ENCODE data around the gene UBE2Q1.
"Not testable (repeated sequence)": the region's sequence is repeated elsewhere in the genome, so short reads cannot be mapped to it uniquely, and the experiment has no call there.

UBE2Q1 gene

DNA sequence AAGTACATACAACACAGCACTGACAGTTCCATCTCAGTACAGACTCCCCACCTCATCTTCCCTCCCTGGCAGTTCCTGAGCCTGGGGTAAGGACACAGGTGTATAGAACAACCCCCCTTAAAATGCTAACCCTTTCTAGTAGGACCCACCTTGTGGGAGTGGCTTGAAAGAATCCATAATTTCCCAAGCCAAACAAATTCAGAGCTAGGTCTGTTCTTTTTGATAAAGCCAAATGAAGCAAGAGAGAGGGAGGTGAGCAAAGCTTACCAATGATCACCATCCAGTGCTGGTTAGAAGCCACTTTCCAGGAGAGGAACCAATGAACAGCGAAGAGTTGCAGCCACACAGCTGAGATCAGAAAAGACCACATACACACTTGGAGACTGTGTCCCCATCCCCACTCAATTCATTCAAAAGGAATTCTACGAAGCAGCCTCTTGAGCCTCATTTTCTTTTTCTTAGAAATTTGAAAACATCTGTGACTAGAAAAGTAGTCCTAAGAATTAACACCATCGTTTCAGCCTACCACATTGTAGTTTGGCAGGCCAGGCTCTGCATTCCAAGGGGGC lies 9.2 kb downstream of the UBE2Q1 start:
- no peak for DNase-seq

DNA sequence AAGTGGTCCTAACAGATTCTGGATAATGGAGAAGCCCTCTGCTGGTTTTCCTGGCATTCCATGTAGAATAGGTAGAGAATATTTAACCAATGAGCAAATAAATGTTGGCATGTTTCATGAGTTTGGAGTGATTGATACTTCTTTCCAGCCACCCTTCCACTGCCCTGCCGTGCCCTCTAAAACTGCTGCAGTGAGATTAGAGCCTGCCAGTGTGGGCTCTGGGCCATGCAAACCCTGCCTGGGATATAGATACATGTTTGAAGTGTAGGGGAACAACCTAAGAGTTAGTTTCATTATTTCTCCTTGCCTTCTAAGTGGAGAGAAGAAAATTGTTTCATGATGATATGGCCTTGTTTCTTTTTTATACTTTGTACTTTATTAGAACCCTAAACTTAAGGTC lies 10.4 kb downstream of the UBE2Q1 start:
- no peak for DNase-seq

GRCh38 chr1:154547105-154547732 lies 11.2 kb downstream of the UBE2Q1 start:
- DNase-seq = peak; percentile 68

DNA sequence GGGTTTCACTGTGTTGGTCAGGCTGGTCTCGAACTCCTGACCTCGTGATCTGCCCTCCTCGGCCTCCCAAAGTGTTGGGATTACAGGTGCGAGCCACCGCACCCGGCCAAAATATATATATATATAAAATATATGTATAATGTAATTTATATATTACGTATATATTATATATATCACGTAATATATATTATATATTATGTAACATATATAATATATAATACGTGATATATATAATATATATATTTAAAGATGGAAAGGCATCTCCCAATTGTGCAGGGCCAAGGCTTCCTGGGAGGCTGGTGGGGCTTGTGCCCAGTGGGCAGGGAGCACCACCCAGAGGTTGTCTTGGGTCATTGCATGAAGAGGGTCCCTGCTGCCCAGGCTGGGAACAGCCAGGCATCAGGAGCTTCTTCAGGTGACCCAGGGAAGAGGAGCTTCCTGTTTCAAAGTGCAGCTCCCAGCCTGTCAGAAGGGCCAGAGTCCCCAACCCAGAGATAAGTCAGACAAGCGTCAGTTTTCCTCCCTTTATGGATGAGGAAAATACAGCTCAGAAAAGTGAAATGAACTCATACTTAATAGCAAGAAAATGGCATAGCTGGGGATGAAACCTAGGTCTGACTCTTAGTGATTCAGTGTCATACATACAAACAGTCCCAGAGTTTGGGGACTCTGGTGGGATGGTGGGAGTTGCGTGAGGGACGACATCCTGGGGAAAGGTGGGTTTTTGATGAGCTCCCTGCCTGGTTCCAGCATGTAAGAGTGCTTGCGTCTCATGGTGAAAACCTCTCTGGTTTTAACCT lies 12.0 kb downstream of the UBE2Q1 start:
- DNase-seq = peak; percentile 75

- no peak for DNase-seq
Measured at GRCh38 chr1:154541231-154541630, 17.2 kb downstream of the UBE2Q1 start.

GRCh38 chr1:154539486-154540483 lies 18.7 kb downstream of the UBE2Q1 start:
- DNase-seq = no peak

DNA sequence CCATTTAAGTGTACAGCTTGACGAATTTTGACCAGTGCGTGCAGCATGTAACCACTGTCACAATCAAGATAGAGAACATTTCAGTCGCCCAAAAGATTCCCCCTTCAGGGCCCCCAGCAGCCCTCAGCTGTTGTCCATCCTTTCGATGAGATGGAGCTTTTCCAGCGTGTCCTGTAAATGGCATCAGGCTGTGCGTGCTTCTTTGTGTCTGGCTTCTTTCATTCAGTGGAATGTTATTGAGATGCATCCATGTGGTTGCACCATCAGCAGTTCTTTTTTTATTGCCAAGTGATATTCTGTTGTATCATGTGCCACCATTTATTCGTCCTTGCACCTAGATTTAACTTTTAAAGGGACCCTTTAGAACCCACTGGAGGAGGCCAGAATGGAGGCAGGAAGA lies 21.9 kb downstream of the UBE2Q1 start:
- DNase-seq = no peak

- DNase-seq = peak; percentile 62
Measured at GRCh38 chr1:154533952-154534844, 24.3 kb downstream of the UBE2Q1 start.

DNA sequence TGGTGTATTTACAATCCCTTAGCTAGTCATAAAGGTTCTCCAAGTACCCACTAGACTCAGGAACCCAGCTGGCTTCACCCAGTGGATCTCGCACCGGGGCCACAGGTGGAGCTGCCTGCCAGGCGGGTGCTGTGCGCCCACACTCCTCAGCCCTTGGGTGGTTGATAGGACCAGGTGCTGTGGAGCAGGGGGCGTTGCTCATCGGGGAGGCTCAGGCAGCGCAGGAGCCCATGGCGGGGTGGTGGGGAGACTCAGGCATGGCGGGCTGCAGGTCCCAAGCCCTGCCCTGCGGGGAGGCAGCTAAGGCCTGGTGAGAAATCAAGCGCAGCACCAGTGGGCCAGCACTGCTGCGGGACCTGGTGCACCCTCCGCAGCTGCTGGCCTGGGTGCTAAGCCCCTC lies 26.5 kb downstream of the UBE2Q1 start:
- not testable (repeated sequence) for DNase-seq

GRCh38 chr1:154529308-154529707 lies 29.2 kb downstream of the UBE2Q1 start:
- DNase-seq = no peak

DNA sequence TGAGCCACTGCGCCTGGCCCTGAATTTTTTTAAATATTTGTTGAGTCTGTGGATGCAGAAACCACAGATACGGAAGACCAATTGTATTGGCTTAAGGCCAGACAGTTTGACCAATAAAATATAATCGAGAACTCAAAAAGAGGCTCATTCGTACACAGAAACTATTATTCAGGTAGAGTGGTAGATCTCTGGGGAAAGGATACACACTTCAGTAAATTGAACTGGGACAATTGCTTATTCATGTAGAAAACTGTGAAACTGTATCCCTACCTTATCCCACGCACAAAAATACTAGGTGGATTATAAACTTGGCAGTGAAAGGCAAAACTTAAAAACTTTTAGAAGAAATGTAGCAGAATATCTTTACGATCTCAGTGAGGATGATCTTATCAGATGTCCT lies 31.3 kb downstream of the UBE2Q1 start:
- no peak for DNase-seq

DNA sequence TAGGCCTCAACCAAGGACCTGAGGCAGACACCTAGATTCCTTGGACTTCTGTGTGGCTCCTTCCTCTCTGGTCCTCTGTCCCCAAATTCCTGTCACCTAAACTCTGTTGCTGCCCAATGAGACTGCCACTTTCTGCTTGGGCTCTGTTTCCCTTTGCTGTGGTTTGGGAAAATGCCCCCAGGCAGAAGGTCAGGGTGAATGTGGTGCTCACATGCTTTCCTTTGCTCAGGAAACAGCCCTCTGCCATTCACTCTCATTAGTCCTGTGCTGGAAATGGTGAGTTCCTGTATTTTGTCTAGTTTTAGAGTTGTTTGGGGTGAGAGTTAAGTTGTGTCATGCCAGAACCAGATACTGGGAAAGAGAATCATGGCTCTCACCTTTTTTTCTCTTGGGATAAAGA lies 33.6 kb downstream of the UBE2Q1 start:
- DNase-seq = no peak

DNA sequence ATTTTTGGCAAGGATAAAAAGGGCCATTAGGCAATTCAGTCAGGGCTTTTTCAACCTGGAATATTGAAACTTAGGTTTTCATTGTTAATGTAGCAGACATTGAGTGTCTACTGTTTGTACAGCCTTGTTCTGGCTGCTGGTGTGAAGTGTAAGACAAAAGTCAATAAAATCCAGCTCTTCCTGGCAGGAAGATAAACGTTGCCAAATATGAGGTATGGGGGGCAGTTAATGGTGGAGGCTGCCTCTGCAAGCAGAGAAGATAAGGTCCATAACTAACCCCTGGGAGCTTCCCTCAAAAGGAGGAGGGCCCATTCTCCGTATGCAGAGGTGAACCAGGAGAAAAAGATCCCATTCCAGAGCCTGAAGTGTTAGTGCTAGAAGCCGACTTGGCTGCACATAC lies 36.8 kb downstream of the UBE2Q1 start:
- DNase-seq = no peak

GRCh38 chr1:154520333-154520732 lies 38.1 kb downstream of the UBE2Q1 start:
- DNase-seq = no peak

- no peak for DNase-seq
Measured at GRCh38 chr1:154519591-154519991, 38.9 kb downstream of the UBE2Q1 start.

DNA sequence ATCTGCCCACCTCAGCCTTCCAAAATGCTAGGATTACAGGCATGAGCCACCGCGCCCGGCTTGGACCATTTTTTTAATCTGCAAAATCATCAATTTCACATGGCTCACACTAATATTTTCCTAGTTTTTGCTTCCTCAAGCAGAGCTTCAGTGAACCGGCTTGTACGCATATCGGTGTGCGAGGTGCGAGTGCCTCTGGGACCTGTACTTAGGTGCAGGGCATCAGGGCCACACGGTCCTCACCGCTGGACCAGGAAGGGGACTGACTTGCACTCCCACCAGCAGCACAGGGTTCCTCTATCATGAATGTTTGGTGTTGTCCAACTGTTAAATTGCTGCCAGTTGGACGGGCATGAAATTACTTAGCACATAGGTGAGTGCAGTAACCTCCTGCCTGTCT lies 40.8 kb downstream of the UBE2Q1 start:
- DNase-seq = no peak

GRCh38 chr1:154514066-154514553 lies 44.4 kb downstream of the UBE2Q1 start:
- DNase-seq = no peak

- DNase-seq = no peak
Measured at GRCh38 chr1:154512760-154513159, 45.7 kb downstream of the UBE2Q1 start.

GRCh38 chr1:154503898-154504297 lies 54.6 kb downstream of the UBE2Q1 start:
- DNase-seq = no peak

DNA sequence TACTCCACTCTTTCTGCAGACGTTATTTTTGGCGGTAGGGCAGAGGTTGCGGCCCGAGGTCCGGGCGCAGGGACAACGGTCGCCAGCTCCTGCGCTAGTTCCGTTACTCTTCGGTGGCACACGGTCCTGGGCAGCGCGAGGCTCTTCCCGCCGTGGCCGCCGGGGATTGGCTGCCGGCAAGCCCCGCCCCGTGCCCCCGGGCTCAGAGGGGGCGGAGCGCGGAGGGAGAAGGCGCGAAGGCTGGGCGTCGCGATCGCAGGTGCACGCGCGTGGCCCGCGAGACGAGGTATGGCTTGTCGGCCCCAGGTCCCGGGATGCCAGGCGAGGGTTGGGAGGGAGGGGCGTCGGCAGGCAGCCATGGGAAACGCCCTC lies 55.7 kb downstream of the UBE2Q1 start:
- DNase-seq = peak; percentile 74

- peak; percentile 74 for DNase-seq
Measured at GRCh38 chr1:154502066-154502743, 56.3 kb downstream of the UBE2Q1 start, which contains the start of the genes SHE and TDRD10. Gene SHE (minus strand): TSS chr1:154502412. CDS start chr1:154502026, 386 bp downstream. Gene TDRD10 (plus strand): TSS chr1:154502219. CDS start chr1:154506904, 4,685 bp downstream.

Data from NCI-H2227 treated with DMSO at 0.1 percent for 48 hours (cell line).